NCI-H1417 treated with DMSO at 0.1 percent for 48 hours (cell line): Measurements from ENCODE around the gene SORCS2.
"Not testable (repeated sequence)": the region's sequence is repeated elsewhere in the genome, so short reads cannot be mapped to it uniquely, and the experiment has no call there.

Experiments
- DNase-seq: peaks from one replicate; lab custom pipeline; 2025; lab: John Stamatoyannopoulos, UW

The SORCS2 gene

GRCh38 chr4:7554905-7555304, 362.6 kb downstream of the SORCS2 start:
- no peak for DNase-seq

DNA sequence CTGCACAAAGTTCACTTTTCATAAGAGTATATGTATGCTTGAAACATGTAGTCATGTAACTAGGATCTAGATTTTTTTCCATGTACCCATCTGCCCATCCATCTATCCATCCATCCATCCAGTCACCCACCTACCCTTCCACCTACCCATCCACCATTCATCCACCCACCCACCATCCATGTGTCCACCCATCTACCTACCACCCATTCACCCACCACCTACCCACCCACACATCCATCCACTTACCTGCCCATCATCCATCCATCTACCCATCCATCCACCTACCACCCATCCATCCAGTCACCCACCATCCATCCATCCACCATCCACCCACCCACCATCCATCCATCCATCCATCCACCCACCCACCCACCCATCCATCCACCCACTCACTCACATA, 364.2 kb downstream of the SORCS2 start:
- no peak for DNase-seq

GRCh38 chr4:7557456-7557855, 365.1 kb downstream of the SORCS2 start:
- no peak for DNase-seq

DNA sequence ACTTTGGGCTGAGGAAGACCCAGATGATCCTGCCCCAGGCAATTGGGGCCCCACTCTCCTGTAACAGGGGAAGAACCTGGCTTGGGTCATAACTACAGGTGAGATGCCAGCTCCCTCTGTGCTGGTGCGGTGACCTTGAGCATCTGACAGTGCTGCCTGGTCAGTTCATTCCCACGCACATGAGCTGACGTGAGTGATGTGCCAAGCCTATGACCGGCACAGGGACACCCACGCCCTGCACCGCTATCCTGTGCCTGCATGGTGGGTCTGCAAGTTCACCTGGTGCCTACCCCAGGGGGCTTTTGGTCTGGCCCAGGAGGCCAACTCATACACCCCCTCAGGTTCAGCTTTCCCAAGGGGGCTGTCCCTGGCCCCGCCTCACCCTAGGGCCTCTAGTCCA, 366.1 kb downstream of the SORCS2 start:
- DNase-seq = no peak

DNA sequence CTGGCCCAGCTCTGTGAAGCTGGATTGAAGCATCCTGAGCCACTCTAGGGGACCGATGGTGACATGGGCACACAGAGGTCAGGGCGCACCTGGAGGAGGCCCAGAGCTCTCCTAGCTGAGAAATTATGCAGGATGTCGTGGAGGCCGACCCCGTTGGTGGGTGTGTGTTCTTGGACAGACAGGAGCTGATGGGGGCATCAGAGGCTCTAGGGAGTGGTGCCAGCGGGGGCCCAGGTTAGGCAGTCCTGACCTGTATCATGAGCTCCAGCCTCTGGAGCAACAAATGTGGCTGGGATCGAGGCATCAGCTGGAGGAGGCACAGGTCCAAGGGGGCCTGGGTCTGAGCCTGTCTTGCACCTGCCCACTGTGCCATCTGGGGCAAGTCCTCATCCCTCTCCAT, 367.0 kb downstream of the SORCS2 start:
- no peak for DNase-seq

GRCh38 chr4:7559741-7560395, 367.5 kb downstream of the SORCS2 start:
- peak; percentile 14 for DNase-seq

DNA sequence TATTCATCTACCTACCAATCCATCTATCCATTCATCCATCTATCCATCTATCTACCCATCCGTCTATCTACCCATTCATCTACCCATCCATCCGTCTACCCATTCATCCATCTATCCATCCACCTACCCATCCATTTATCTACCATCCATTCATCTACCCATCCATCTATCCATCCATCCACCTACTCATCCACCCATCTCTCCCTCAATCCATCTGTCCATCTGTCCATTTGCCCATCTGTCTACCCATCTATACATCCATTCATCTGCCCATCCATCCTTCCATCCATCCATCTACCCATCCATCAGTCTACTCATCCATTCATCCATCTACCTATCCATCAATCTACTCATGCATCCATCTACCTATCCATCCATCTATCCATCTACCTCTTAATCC, 369.2 kb downstream of the SORCS2 start:
- no peak for DNase-seq

DNA sequence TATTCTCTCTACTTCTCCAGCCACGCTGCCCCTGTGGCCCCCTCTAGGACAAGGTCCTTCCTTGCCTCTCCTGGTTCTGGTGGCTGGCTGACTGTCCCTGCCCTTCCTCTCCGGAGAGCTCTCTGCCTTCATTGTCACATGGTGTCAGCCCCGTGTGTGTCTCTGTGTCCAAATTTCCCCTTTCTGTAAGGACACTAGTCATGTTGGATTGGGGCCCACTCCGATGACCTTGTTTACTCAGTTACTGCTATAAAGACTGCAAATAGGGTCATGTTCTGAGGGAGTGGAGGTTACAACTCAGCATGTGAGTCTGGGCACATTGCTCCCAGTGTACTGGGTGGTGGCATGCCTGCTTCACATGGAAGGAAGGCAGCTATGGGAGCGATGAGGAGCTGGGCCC, 371.9 kb downstream of the SORCS2 start:
- DNase-seq = no peak

DNA sequence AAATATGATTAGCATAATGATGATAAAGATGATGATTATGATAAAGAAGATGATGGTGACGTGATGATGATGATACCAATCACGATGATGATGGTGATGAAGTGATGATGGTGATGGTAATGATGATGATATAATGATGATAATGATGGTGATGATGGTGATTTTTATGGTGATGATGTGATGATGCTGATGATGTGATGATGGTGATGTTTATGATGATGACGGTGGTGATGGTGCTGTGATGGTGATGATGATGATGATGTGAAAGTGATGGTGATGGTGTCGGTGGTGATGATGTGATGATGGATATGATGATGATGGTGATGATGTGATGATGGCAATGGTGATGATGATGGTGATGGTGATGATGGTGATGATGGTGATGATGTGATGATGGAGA, 373.1 kb downstream of the SORCS2 start:
- no peak for DNase-seq

- DNase-seq = no peak
These were observed 377.8 kb downstream of the SORCS2 start for GRCh38 chr4:7569810-7570783.

DNA sequence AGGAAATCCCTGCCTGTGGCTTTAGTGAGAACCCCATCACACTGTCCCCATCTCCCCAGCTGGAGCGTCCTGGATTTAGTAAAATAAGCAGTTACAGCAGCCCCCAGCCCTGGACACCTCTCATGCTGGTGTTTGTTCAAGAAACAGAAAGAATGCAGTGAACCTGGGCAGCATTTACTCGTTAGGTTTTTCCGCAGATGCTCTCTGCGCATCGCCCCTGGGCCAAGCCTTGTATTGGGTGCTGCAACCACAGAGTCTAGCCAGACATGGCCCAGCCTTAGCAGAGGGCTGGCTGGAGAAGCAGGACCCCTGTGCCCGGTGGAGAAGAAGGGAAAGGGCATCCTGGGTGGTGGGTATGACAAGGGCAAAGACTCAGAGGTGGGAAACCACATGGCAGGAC, 378.7 kb downstream of the SORCS2 start:
- no peak for DNase-seq

DNA sequence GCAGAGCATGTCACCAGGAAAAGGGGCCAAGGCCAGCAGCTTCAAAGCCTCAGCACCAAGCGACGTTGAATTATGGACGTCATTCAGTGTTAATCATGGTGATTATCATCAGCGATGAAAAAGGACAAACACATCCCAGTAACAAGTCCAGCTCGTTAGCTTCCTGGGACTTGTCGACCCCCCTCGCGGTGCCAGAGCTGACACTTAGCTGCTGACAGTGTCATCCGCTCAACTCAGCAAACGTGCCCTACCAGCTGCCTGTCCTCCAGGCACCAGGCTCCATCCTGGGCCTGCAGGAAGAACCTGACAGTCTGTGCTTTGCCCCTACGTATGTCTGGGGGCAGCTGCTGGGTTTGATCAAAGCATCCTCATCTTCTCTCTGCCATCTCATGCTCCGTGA, 379.4 kb downstream of the SORCS2 start:
- DNase-seq = no peak

DNA sequence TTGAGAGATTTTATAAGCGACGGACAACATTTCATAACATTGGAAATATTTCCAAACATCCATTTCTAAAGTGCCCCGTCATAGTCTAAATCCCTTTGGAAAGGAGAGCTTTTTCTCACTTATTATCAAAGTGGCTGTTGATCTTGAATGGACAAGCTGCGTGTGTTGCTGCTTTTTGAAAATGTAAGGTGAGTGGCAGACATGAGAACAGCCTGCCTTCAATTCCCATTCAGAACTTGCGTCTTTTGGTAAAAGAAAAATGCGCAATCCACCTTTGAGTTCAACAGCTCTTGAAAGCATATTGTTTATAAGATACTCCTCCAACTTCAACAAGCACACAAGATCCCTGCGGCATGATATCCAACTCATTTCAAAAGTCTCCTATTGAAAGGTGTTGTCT, 380.6 kb downstream of the SORCS2 start:
- DNase-seq = no peak

DNA sequence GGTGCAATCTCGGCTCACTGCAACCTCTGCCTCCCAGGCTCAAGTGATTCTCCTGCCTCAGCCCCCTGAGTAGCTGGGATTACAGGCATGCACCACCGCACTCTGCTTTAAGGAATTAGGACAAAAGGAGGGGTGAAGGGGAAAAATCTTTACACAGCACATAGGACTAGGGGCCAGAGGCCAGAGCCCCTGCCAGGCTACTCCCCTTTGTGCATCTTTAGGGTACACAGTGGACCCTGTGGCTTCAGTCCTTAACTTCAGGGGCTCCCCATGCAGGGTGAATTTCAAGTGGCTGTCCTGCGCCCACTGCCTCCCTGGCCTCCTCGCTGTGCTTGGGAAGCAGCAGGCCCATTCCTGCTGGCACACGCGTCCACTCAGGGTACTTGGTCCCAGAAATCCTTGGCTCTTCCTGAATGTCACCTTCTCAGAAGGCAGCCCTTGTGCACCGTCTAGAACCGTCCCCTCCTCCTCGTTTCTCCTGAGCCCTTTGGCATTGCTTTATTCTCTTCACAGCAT, 381.3 kb downstream of the SORCS2 start:
- no peak for DNase-seq

DNA sequence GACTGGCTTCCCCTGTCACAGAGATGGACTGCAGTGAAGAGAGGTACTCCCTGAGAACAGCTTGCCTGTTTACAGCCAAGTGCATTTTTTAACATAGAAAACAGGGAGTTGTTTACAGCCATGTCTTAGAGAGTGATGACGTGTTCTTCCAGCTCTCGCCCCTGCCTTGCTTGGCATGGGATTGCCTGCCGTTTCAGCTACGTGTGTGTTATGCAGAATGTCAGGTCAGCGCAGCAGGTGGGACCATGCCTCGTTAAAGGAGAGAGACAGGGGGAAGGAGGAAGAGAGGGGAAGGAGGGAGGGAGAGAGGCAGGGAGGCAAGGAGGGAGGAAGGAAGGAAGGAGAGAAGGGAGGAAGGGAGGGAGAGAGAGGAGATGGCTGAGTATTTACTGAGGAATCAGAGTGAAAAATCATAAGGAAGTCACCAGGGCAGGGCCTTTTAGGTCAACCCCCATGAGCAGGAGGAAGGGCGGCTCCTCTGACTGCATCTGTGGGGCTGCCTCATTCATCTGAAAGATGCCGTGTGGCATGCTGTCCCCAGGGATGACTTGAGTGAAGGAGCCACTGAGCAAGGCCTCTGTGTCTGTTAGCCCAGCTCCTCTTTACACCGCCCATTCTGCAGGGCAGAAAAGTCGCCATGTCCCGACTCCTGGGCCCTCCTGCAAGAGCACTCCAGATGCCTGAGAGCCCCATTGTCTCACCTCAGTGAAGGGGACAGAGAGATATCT, 382.1 kb downstream of the SORCS2 start:
- no peak for DNase-seq

- DNase-seq = no peak
These were observed 383.1 kb downstream of the SORCS2 start for GRCh38 chr4:7575426-7575825.

- not testable (repeated sequence) for DNase-seq
These were observed 385.2 kb downstream of the SORCS2 start for GRCh38 chr4:7577361-7578039.

DNA sequence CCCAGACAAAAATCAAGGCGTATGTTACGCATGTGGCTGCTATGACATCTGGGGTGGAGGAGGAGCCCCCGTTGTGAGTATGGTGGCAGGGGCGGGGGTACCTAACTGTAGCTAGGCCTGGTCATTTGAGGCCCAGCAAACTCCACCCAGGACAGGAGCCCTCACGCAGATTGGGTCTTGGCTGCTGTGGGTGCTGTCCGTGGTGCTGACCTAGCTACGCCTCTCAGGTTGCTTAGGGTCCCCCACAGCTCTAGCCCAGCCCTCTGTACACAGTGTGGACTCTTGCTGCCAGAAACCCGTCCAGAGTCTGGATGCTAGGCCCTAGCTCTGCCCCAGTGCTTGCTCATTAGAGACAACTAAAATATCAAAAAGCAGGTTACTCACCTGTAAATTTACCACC, 389.1 kb downstream of the SORCS2 start:
- DNase-seq = no peak

GRCh38 chr4:7582313-7583097, 390.2 kb downstream of the SORCS2 start:
- no peak for DNase-seq

- DNase-seq = no peak
These were observed 391.8 kb downstream of the SORCS2 start for GRCh38 chr4:7584098-7584497.

DNA sequence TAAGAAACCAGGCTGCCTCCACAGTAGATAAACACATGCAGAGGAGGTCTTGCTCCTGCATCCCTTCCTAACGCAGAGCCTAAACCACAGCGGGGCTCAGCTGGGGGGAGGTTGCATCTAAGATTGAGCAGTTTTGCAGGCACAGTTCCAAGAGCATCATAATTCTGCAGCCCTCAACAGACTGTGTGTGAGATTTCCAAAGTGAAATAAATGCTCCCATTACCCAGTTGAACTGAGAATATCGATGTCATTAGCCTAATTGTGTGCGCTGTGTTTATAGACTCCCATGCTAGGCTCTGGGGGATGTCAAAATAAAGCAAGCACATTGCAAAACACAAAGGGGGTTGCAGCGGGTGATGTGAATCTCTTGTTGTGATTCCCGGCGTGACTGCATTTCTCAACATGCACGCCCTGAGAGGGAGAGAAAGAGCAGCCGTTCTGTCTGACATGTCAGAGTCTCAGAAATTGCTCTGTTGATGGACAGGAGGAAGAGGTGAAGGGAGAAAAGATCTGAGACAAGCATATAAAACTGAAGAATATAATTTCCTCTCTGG, 392.3 kb downstream of the SORCS2 start:
- no peak for DNase-seq
